HG02571 (cell line): ENCODE results near the gene BCOR.

Experiments
- ATAC-seq: cut with Tn5 transposase; IDR thresholded peaks from one replicate; pipeline ENCODE4 v1.9.1; 2021; ENCODE audit warnings: mild to moderate bottlenecking, moderate library complexity; ENCODE audit not compliant: unreplicated experiment

The BCOR gene

DNA sequence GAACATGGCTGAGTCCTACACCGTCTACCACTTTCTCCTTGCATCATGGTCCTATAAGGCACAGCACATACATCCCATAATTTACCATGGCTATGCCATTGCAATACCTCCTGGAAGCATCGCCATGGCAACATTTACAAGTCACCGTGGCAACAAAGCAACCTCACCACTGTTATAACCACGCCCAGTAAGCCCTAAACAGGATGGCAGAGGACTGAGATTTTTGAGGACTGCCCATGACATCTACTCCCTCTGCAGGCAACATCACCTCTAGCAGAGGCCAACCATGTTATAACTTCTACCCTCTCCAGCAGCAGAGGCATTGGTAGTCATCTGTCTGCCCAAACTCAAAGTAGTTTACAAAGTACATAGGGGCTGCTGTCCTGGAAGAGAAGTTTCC lies 29.7 kb downstream of the BCOR start:
- ATAC-seq, result no peak

- ATAC-seq, result no peak
Measured at GRCh38 chrX:40066700-40067099, 31.1 kb downstream of the BCOR start.

DNA sequence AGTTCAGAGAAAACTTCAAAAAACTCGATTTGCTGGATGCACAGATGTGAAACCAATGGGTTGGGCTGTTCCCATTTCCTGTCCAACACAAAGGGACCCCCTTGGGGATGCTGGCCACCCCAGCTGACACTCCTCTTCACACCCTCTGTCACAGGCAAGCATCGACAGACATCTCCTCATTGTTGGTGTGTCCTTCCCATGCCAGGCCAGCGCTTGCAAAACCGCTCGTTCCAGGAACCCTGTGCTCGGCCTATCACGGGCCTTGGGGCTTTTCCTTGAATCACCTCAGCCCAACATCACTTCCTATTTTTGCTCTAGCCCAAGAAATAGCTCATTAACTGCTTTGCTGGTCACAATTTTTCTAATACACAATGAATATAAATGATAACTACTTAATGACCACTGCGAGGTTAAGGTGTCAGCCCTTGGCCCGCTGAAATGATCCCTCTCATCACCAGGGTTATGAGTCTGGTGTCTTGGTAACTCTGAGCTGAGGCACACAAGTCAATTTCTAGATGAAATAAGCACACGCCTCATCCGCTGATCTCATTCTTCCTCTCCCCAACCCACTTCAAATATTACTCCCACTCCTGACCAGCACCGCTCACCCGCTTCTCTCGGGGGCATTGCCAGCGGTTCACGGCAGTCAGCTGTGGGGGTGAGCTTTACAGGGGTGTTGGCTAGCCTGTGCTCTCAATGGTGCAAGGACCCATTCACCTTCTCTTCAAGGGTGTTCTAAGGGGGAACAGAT lies 32.3 kb downstream of the BCOR start:
- no peak for ATAC-seq

- no peak for ATAC-seq
Measured at GRCh38 chrX:40064055-40064597, 33.6 kb downstream of the BCOR start.

- no peak for ATAC-seq
Measured at GRCh38 chrX:40063555-40063954, 34.2 kb downstream of the BCOR start.

DNA sequence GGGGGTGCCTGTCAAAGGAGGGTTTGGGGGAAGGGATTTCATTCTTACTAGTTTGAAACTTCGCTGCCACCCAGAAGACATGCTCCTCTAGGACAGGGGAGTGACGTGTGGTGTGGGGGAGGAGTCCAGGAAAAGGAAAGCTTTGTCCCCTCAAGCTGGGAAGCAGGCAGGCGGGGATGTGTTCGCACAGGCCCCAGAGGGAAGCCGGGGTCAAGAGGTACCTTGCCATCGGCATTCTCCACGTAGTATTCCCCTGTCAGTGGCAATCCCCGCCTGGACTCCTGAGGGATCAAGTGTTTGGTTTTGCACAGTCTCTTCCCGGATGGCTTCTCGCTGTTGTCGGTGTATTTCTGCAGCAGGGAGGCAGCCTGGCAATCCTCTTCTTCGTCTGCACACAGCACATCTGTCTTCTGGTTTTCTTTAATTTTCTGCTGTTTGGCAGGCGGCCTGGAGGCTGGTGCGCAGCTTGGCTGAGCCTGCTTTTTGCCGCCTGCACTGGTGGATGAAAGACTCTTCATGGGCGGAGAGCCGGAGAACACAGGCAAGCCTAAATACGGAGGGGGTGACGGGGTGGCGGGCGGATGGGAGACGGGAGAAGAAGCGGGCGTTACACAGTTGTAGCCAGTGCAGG lies 35.1 kb downstream of the BCOR start:
- ATAC-seq, result no peak

DNA sequence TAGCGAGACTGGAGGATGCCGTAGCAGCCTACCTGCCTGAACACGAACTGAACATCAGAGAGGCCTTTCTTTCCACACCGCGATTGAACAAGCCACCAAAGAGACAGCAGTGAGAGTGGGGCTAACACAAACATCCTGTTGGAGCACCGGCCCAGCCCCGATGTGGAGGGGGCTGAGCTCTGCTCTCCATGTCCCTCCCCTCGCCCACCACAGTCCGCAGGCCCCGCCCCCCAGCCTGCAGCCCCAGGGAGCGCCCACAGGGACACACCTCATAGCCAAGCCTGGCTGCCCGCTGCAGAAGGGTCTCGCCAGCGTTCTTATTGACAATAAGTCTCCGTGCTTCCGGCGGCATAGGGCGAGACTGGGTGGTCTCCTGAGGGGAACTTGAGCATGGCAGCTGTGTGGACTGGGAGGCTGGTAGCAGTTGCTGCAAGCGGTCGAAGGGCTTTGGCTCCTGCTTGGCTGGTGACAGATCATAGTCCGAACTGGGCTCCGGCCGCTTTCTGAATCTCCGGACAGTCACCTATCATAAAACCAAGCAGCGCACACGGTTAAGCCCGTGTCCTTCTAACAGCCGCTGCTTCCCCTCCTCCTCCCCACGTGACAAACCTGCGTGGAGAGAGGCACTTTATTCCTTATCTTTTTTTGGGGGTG lies 35.8 kb downstream of the BCOR start:
- ATAC-seq, result no peak

DNA sequence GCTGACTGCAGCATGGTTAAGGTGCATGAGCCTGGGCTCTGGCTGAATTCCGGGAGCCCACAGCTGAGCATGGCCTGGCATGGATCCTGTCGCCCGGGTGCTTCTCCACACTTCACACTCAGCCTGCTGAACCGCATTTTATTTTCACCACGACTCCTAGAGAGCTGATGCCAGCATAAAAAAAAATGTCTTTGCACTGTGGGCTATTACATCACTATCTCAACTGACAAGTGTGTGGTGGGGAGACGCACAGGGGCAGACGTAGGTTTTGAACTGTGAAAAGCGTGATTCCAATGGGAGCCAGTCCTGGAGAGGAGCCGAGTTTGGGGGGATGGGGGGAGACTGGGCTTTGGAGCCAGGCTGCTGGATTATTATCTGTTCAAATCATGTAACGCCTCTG lies 36.8 kb downstream of the BCOR start:
- ATAC-seq, result no peak

DNA sequence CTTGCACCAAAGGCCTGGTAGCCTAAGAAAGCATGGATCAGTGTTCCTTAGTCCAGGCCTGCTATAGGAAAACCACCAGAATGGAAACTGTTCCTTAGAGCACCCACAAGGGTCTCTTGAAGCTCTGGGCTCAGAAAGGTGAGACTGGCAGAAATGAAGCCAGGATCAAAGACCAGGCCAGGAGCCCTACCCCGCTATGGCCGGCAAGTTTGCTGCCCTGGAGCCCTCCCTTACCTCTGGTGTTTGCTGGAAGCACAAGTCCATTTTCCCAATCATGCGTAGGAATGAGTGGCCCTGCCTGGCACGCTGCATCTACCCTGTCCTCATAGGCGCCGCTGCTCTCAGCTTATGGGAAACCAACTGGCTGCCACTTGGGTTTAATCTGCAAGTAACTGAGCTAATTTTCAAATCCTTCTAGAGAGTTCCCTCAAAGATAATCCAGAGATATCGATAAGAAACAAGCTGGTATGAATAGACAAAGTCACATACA lies 37.4 kb downstream of the BCOR start:
- no peak for ATAC-seq

DNA sequence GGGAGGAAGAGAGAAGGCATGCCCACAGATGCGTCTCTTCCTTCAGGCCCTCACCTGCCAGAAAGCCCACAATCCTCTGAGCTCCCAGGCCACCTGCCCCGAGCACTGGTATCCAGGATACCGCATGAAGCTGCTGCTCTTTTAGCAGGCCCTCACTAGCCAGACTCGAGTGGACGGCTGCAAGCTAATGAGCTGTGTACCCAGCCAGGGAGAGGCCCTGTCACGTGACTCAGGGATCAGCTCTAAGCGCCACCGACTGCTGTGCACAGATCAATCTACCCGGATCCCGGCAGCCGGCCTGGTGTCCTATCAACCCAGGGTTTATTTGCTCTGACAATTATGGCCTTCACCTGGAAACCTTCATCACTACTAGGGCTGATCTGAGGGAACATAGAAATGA lies 39.0 kb downstream of the BCOR start:
- no peak for ATAC-seq

- ATAC-seq, result no peak
Measured at GRCh38 chrX:40057405-40057804, 40.4 kb downstream of the BCOR start.

GRCh38 chrX:40056420-40056819 lies 41.3 kb downstream of the BCOR start:
- ATAC-seq, result no peak

DNA sequence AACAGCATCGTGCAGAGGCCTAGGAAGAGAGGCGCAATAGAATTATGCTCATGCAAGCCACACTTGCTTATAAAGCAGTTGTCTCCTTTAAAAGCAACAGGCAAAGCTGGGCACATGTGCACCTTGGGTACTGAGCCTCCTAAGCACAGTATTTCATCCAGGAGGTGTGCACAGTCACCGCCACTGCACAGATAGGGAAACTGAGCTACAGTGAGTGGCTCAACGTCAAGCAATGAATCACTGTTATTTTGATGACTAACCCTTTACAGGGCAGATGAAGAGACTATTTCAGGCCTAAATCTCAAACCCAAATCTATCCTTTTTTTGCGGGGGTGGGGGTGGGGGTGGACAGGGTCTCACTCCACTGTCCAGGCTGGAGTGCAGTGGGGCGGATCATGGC lies 42.3 kb downstream of the BCOR start:
- no peak for ATAC-seq

- ATAC-seq, result no peak
Measured at GRCh38 chrX:40054793-40055192, 43.0 kb downstream of the BCOR start.

- no peak for ATAC-seq
Measured at GRCh38 chrX:40050532-40050931, 47.2 kb downstream of the BCOR start.

GRCh38 chrX:40049084-40049641 lies 48.6 kb downstream of the BCOR start:
- no peak for ATAC-seq

DNA sequence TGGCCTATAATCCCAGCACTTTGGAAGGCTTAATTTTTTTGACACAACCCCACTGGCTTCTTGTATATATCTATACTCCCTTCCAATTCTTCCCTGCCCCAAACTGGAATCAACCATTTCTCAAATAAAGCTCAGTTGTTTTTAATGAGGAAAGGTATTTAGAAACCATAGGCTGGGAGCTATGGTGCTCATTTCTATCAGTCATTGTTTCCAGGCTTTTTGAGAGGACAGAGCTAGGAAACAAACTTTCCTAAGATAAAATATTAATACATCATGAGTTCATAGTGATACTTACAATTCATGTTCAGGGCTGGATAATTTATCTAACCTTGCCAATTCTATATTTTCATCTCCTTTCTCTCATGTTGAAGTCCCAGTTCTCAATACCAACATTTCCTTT lies 50.3 kb downstream of the BCOR start:
- no peak for ATAC-seq

GRCh38 chrX:40043895-40044294 lies 53.9 kb downstream of the BCOR start:
- ATAC-seq, result no peak

- ATAC-seq, result no peak
Measured at GRCh38 chrX:40041915-40042314, 55.8 kb downstream of the BCOR start.

DNA sequence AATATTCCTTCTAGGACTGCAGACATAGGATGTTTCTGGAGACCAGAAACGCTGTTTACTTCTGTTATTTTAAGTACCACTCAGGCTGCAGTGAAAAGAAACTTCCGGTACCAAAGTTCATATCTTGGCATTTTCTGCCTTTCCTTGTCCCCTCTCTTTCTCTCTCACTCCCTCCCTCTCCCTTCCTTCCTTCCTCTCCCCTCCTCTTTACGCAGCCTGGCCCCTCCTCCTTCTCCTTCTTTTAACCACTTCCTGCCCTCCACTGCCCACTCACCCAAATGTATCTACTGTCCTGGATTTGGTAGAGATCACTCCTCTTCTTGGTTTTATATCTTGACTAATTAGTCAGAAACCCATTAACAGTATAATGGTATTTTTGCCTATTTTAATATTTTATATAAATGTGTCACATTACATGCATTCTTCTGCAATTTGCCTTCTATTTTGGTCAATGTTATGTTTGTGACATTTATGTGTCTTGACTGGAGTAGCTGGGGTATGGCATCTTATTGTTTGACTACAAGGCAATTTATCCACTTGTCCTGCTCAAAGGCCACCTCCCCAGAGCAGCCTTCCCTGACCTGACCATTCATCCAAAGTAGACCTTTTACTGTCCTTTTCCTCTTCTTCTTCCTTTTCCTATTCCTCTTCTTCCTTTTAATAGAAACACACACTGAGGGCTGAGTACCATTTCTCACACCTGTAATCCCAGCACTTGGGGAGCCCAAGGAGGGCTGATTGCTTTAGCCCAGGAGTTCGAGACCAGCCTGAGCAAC lies 56.9 kb downstream of the BCOR start:
- ATAC-seq, result no peak

- ATAC-seq, result no peak
Measured at GRCh38 chrX:40039887-40040286, 57.9 kb downstream of the BCOR start.
